ENCODE measurements around the gene EFTUD2. TPM values are rescaled to one million over a fixed set of nuclear protein-coding genes. Genes with fewer than 3 reads are reported as not detected.

The EFTUD2 gene
- total and polyA plus RNA-seq, 2 of the 4 experiments (the other 2 are of a cell fraction): 72.5 to 126 TPM

DNA sequence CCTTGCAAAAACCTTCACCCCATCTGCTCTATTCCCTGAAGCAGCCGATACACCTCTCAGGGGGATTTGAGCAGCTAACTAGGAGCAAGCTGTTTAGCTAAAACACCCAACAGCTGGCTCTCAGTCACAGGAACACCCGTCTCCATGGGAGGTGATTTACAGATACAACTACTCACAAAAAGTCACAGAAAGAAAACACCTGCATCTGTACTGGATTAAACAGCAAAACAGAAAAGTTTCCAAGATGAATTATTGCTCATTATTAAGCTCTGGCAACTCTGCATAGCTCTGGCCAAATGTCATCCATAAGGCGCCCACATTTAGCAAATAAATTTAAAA, 91.5 kb downstream of the EFTUD2 start:
- H3K4me1 ChIP-seq (ENCODE audit: control insufficient read depth, insufficient read depth, low read length): peaks cover 7% of the 10 kb centered on the region
- in situ Hi-C loops (cut with MboI; ENCODE audit: low sequenced_read_pairs): no loop called here
- no CpG with 5 or more reads among the region's 3 CpGs for WGBS, 2 experiments (ENCODE audit: extremely low coverage in 2 of 2, insufficient read length in 1 of 2)
- no peak overlapping the region for H2BK20ac ChIP-seq (ENCODE audit: low read depth, low read length)
- no peak overlapping the region for H3K4me3 ChIP-seq (ENCODE audit: insufficient read depth, low read depth, low read length)
- H2AK9ac ChIP-seq (replicated peaks; ENCODE audit: low read depth, low read length, poor library complexity): no peak overlapping the region
- ATAC-seq (ENCODE audit: low read depth) (no peak; the same call in 1 of the 2 replicates), DNase-seq (no peak)
- H3K14ac ChIP-seq (replicated peaks; ENCODE audit: low read depth, low read length): no peak overlapping the region
- H3K56ac ChIP-seq (ENCODE audit: extremely low read depth, insufficient read depth, low read length): no peak overlapping the region
- no peak overlapping the region for H3K23ac ChIP-seq (ENCODE audit: low read depth, low read length)
- ChIA-PET POLR2A (ENCODE audit: unreplicated experiment) (no interaction called here), CTCF (interaction anchor here (1.0 kb wide), 1 partner anchor 36 kb away, joined by 3 read pairs; no protein-coding TSS in a partner anchor)
- no peak overlapping the region for H4K5ac ChIP-seq (ENCODE audit: low read depth, low read length)
- TF ChIP-seq, protein P1, sequence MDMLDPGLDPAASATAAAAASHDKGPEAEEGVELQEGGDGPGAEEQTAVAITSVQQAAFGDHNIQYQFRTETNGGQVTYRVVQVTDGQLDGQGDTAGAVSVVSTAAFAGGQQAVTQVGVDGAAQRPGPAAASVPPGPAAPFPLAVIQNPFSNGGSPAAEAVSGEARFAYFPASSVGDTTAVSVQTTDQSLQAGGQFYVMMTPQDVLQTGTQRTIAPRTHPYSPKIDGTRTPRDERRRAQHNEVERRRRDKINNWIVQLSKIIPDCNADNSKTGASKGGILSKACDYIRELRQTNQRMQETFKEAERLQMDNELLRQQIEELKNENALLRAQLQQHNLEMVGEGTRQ (IDR thresholded peaks at IDR 0.05; ENCODE audit: low read depth, low read length): no peak
- TF ChIP-seq NFE2L2 (IDR thresholded peaks at IDR 0.05; ENCODE audit: low read depth, low read length) (no peak), MAZ (IDR thresholded peaks at IDR 0.05; ENCODE audit: borderline replicate concordance, low read depth, low read length) (no peak), CEBPB (IDR thresholded peaks at IDR 0.05; ENCODE audit: low read depth, low read length) (no peak), MAFK (IDR thresholded peaks at IDR 0.05; ENCODE audit: low read depth, low read length) (no peak), BHLHE40 (IDR thresholded peaks at IDR 0.05; ENCODE audit: low read depth, low read length) (no peak), MXI1 (IDR thresholded peaks at IDR 0.05; ENCODE audit: borderline replicate concordance, low read depth, low read length) (no peak), FOS (IDR thresholded peaks at IDR 0.05; ENCODE audit: low read depth, low read length) (no peak), CHD1 (IDR thresholded peaks at IDR 0.05; ENCODE audit: low read depth, low read length) (no peak)
- TF ChIP-seq, protein P2, sequence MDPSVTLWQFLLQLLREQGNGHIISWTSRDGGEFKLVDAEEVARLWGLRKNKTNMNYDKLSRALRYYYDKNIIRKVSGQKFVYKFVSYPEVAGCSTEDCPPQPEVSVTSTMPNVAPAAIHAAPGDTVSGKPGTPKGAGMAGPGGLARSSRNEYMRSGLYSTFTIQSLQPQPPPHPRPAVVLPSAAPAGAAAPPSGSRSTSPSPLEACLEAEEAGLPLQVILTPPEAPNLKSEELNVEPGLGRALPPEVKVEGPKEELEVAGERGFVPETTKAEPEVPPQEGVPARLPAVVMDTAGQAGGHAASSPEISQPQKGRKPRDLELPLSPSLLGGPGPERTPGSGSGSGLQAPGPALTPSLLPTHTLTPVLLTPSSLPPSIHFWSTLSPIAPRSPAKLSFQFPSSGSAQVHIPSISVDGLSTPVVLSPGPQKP (IDR thresholded peaks at IDR 0.05; ENCODE audit: borderline replicate concordance, low read depth, low read length): no peak
- H3K9me3 ChIP-seq (ENCODE audit: control insufficient read depth, insufficient read depth, low read length): no peaks in the 10 kb centered on the region
- H3K27ac ChIP-seq (ENCODE audit: insufficient read depth, low read length): no peak overlapping the region
- H4K8ac ChIP-seq (ENCODE audit: low read depth in 2 of 2, low read length in 2 of 2): no peak overlapping the region
- H3K79me1 ChIP-seq (ENCODE audit: low read depth in 1 of 2, low read length in 2 of 2): peaks cover 30 to 79% of the 10 kb centered on the region in 2 experiments
- no peak overlapping the region for H2BK15ac ChIP-seq (ENCODE audit: low read depth, low read length)
- peaks cover 14% of the 10 kb centered on the region for H3K9me1 ChIP-seq (ENCODE audit: insufficient read depth, low read length)
- no peaks in the 10 kb centered on the region for H3K27me3 ChIP-seq (ENCODE audit: control insufficient read depth, insufficient read depth, low read length)
- no peak overlapping the region for H2BK120ac ChIP-seq (ENCODE audit: low read depth, low read length)
- no peak overlapping the region for H2AK5ac ChIP-seq (ENCODE audit: low read depth, low read length)
- H2BK5ac ChIP-seq (ENCODE audit: low read depth, low read length, poor library complexity, severe bottlenecking): no peak overlapping the region
- H3K4me2 ChIP-seq (ENCODE audit: low read depth, low read length): no peak overlapping the region; the same call in 1 of the 2 replicates
- no peak overlapping the region for H3K18ac ChIP-seq (ENCODE audit: low read depth, low read length)
- H3K9ac ChIP-seq (ENCODE audit: low read depth, low read length): no peak overlapping the region
- H2AFZ ChIP-seq (replicated peaks; ENCODE audit: low read length, poor library complexity): no peak overlapping the region
- no peak overlapping the region for H3K4ac ChIP-seq (ENCODE audit: low read depth, low read length)
- no peak overlapping the region for H4K91ac ChIP-seq (ENCODE audit: insufficient read depth, low read depth, low read length)
- intact Hi-C loops (cut with micrococcal nuclease): no loop called here
- peaks cover 23% of the 10 kb centered on the region for H4K20me1 ChIP-seq (ENCODE audit: insufficient read depth, low read length)
- dilution Hi-C loops (cut with HindIII; ENCODE audit: low sequenced_read_pairs, unreplicated experiment): no loop called here
- no TSS peak for BruUV-seq (replicated peaks)
- H3K36me3 ChIP-seq (ENCODE audit: control insufficient read depth, insufficient read depth, low read length): peaks cover 20% of the 10 kb centered on the region

Measured in IMR-90 (cell line).